ENCODE results near the gene FBXO10. TPM values are rescaled to one million over a fixed set of nuclear protein-coding genes. Genes with fewer than 3 reads are reported as not detected.
"Not testable (repeated sequence)": the region's sequence is repeated elsewhere in the genome, so short reads cannot be mapped to it uniquely, and the experiment has no call there.

FBXO10 gene
- total RNA-seq, 2 donors from 2014 or later = 19.5 to 26.6 TPM

DNA sequence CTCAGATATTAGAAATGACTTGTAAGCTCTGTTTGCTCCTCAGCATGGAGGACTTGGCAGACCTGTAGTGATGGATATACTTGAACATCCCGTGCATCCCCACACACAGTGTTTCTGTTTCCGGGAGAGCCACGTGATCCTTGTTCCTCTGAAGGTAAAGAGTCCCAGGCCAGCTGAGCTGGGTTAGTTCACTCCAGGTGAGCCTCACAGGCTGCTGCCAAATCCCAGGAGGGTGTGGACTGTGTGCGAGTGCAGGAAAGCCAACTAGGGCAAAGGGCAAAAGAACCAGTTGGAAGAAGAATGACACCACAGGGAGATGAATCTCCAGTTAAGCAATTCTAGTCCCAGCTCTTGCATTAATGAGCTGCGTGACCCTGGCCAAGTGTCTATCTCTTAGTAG, 26.6 kb upstream of the FBXO10 start:
- no peak overlapping the region for H3K4me3 ChIP-seq (ENCODE audit: low read length)

DNA sequence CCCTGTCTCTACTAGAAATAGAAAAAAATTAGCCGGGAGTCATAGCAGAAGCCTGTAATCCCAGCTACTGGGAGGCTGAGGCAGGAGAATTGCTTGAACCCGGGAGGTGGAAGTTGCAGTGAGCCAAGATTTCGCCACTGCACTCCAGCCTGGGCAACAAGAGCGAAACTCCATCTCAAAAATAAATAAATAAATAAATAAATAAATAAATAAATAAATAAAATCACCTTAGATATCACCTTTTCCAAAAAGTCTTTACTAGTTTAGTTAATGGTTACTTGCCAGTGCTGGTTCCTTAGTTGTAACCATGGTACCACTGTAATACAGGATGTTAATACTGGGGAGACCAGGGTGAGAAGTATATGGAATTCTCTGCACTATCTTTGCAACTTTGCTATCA, 25.9 kb upstream of the FBXO10 start:
- H3K27ac Mint-ChIP-seq; H3K4me1 ChIP-seq (ENCODE audit: control insufficient read depth, insufficient read depth, low read length); DNase-seq; H3K4me1 Mint-ChIP-seq; H3K9me3 ChIP-seq (ENCODE audit: control insufficient read depth, low read length); H3K27ac ChIP-seq (ENCODE audit: low read depth, low read length); H3K36me3 ChIP-seq (ENCODE audit: control insufficient read depth, insufficient read depth, low read length); H3K9me3 Mint-ChIP-seq; H3K4me3 Mint-ChIP-seq; H3K9ac ChIP-seq (ENCODE audit: extremely low read depth, low read length, poor library complexity, severe bottlenecking); H3K36me3 Mint-ChIP-seq (ENCODE audit: low read depth); H3K4me3 ChIP-seq (ENCODE audit: low read length): not testable (repeated sequence)
- H3K27me3 Mint-ChIP-seq (ENCODE audit: insufficient read depth) = peaks cover 21% of the 10 kb centered on the region
- peaks cover 34% of the 10 kb centered on the region for H3K27me3 ChIP-seq (ENCODE audit: control insufficient read depth, insufficient read depth, low read length, poor library complexity, severe bottlenecking)
- 91 to 92% methylated on average over 2 to 3 of the region's 4 CpGs for WGBS, 2 experiments (ENCODE audit: insufficient coverage in 1 of 2, insufficient read length in 1 of 2)

More for the DNA sequence above, 26.6 kb upstream of the FBXO10 start:
- no peaks in the 10 kb centered on the region for H3K36me3 ChIP-seq (ENCODE audit: control insufficient read depth, insufficient read depth, low read length)
- H3K9ac ChIP-seq (ENCODE audit: extremely low read depth, low read length, poor library complexity, severe bottlenecking) = no peak overlapping the region
- H3K4me1 ChIP-seq (ENCODE audit: control insufficient read depth, insufficient read depth, low read length) = no peaks in the 10 kb centered on the region
- Mint-ChIP-seq H3K27me3 (ENCODE audit: insufficient read depth) (peaks cover 20% of the 10 kb centered on the region), H3K9me3 (no peaks in the 10 kb centered on the region), H3K36me3 (ENCODE audit: low read depth) (no peaks in the 10 kb centered on the region), H3K4me1 (no peaks in the 10 kb centered on the region), H3K4me3 (no peak overlapping the region), H3K27ac (no peak overlapping the region)
- no peak overlapping the region for H3K27ac ChIP-seq (ENCODE audit: low read depth, low read length)
- 88 to 92% methylated on average over 5 of the region's 5 CpGs for WGBS, 2 experiments (ENCODE audit: insufficient coverage in 1 of 2, insufficient read length in 1 of 2)
- no peaks in the 10 kb centered on the region for H3K9me3 ChIP-seq (ENCODE audit: control insufficient read depth, low read length)
- peaks cover 30% of the 10 kb centered on the region for H3K27me3 ChIP-seq (ENCODE audit: control insufficient read depth, insufficient read depth, low read length, poor library complexity, severe bottlenecking)
- TF ChIP-seq, protein P1, sequence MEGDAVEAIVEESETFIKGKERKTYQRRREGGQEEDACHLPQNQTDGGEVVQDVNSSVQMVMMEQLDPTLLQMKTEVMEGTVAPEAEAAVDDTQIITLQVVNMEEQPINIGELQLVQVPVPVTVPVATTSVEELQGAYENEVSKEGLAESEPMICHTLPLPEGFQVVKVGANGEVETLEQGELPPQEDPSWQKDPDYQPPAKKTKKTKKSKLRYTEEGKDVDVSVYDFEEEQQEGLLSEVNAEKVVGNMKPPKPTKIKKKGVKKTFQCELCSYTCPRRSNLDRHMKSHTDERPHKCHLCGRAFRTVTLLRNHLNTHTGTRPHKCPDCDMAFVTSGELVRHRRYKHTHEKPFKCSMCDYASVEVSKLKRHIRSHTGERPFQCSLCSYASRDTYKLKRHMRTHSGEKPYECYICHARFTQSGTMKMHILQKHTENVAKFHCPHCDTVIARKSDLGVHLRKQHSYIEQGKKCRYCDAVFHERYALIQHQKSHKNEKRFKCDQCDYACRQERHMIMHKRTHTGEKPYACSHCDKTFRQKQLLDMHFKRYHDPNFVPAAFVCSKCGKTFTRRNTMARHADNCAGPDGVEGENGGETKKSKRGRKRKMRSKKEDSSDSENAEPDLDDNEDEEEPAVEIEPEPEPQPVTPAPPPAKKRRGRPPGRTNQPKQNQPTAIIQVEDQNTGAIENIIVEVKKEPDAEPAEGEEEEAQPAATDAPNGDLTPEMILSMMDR (conservative IDR thresholded peaks at IDR 0.05) = no peak
- no peak for DNase-seq

DNA sequence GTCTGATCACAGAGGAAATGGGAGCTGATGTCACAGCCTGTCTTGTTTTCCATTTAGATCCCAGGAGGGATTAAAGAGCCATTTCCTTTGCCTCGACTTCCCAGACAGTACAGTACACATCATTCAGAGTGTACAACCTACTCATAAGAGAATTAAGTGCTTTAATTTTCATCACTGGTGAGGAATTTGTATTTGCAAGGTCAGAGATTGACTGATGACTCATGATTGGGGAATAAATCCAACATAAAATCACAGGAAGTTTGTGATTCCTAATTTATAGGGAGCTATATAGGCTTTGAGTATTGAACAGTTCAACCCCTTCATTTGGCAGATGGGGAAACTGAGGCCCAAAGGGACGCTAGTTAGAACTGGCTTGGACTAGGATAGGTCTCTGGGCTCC, 20.3 kb upstream of the FBXO10 start:
- no peak overlapping the region for H3K27ac Mint-ChIP-seq
- no peak overlapping the region for H3K4me3 Mint-ChIP-seq
- peaks cover 40% of the 10 kb centered on the region for H3K27me3 Mint-ChIP-seq (ENCODE audit: insufficient read depth)
- 91% methylated on average over 2 of the region's 2 CpGs; no CpG with 5 or more reads in 1 of the 2 experiments for WGBS, 2 experiments (ENCODE audit: insufficient coverage in 1 of 2, insufficient read length in 1 of 2)
- Histone ChIP-seq H3K9ac (ENCODE audit: extremely low read depth, low read length, poor library complexity, severe bottlenecking) (no peak overlapping the region), H3K27me3 (ENCODE audit: control insufficient read depth, insufficient read depth, low read length, poor library complexity, severe bottlenecking) (peaks cover 27% of the 10 kb centered on the region), H3K36me3 (ENCODE audit: control insufficient read depth, insufficient read depth, low read length) (no peaks in the 10 kb centered on the region), H3K9me3 (ENCODE audit: control insufficient read depth, low read length) (no peaks in the 10 kb centered on the region), H3K27ac (ENCODE audit: low read depth, low read length) (no peak overlapping the region), H3K4me1 (ENCODE audit: control insufficient read depth, insufficient read depth, low read length) (no peaks in the 10 kb centered on the region), H3K4me3 (ENCODE audit: low read length) (no peak overlapping the region)
- DNase-seq = no peak
- H3K4me1 Mint-ChIP-seq = peaks cover 3% of the 10 kb centered on the region
- no peaks in the 10 kb centered on the region for H3K36me3 Mint-ChIP-seq (ENCODE audit: low read depth)
- H3K9me3 Mint-ChIP-seq = no peaks in the 10 kb centered on the region
- TF ChIP-seq, protein P1 (conservative IDR thresholded peaks at IDR 0.05) = no peak

DNA sequence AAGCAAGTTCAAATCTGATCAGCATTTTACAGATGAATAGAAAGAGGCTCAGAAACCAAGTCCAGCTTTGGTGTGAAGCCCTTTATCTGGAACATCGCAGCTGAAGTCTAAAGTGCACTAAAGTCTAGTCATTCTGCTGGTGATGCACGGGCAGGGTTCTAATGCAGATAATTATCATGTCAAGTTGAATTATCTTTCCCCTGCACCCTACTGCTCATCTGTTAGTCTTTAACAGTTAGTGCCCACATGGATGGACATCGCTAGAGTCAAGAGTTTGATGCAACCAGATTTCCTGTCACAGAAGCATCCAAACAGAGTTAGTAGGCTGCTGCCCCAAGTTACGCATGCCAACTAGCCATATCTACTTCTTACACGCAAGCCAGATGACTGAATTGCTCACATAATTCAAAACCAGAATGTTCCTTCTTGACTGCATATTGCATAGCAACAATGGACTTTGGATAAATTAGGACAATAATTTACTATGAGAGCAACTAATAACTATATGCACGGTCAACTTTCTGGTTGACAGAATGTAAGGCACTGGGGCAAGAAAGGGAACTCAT, 17.8 kb upstream of the FBXO10 start:
- no peaks in the 10 kb centered on the region for H3K9me3 Mint-ChIP-seq
- Histone ChIP-seq H3K4me1 (ENCODE audit: control insufficient read depth, insufficient read depth, low read length) (no peaks in the 10 kb centered on the region), H3K36me3 (ENCODE audit: control insufficient read depth, insufficient read depth, low read length) (peaks cover 10% of the 10 kb centered on the region), H3K9me3 (ENCODE audit: control insufficient read depth, low read length) (no peaks in the 10 kb centered on the region), H3K27ac (ENCODE audit: low read depth, low read length) (no peak overlapping the region), H3K27me3 (ENCODE audit: control insufficient read depth, insufficient read depth, low read length, poor library complexity, severe bottlenecking) (peaks cover 27% of the 10 kb centered on the region), H3K9ac (ENCODE audit: extremely low read depth, low read length, poor library complexity, severe bottlenecking) (no peak overlapping the region), H3K4me3 (ENCODE audit: low read length) (no peak overlapping the region)
- peaks cover 5% of the 10 kb centered on the region for H3K36me3 Mint-ChIP-seq (ENCODE audit: low read depth)
- 91 to 92% methylated on average over 3 to 6 of the region's 6 CpGs for WGBS, 2 experiments (ENCODE audit: insufficient coverage in 1 of 2, insufficient read length in 1 of 2)
- peaks cover 8% of the 10 kb centered on the region for H3K4me1 Mint-ChIP-seq
- H3K27me3 Mint-ChIP-seq (ENCODE audit: insufficient read depth) = peaks cover 36% of the 10 kb centered on the region
- no peak overlapping the region for H3K27ac Mint-ChIP-seq
- TF ChIP-seq, protein P1 (conservative IDR thresholded peaks at IDR 0.05) = no peak
- DNase-seq = no peak
- H3K4me3 Mint-ChIP-seq = no peak overlapping the region

Data from endodermal cell (in vitro differentiated cells).